ENCODE results near the gene GPM6B. TPM values are rescaled to one million over a fixed set of nuclear protein-coding genes. Genes with fewer than 3 reads are reported as not detected.

The GPM6B gene, protein sequence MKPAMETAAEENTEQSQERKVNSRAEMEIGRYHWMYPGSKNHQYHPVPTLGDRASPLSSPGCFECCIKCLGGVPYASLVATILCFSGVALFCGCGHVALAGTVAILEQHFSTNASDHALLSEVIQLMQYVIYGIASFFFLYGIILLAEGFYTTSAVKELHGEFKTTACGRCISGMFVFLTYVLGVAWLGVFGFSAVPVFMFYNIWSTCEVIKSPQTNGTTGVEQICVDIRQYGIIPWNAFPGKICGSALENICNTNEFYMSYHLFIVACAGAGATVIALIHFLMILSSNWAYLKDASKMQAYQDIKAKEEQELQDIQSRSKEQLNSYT
- total RNA-seq (2014; rRNA removed; shearing (Covaris generic)): 92.2 and 95.4 TPM in 2 replicates
- 76.4 and 82.6 TPM in 2 replicates for polyA plus RNA-seq (2016; fragmentation: Nextera tagmentation; extraction: Ambion mirVana)
- long read RNA-seq, transcript GPM6B-205 (7 exons, 3,957 nt): major isoform, 54 of 74 reads
- long read RNA-seq, partial matches to known transcripts: 3 of 74 reads
- long read RNA-seq, other reads (novel, unspliced or antisense): 16 of 74 reads

DNA sequence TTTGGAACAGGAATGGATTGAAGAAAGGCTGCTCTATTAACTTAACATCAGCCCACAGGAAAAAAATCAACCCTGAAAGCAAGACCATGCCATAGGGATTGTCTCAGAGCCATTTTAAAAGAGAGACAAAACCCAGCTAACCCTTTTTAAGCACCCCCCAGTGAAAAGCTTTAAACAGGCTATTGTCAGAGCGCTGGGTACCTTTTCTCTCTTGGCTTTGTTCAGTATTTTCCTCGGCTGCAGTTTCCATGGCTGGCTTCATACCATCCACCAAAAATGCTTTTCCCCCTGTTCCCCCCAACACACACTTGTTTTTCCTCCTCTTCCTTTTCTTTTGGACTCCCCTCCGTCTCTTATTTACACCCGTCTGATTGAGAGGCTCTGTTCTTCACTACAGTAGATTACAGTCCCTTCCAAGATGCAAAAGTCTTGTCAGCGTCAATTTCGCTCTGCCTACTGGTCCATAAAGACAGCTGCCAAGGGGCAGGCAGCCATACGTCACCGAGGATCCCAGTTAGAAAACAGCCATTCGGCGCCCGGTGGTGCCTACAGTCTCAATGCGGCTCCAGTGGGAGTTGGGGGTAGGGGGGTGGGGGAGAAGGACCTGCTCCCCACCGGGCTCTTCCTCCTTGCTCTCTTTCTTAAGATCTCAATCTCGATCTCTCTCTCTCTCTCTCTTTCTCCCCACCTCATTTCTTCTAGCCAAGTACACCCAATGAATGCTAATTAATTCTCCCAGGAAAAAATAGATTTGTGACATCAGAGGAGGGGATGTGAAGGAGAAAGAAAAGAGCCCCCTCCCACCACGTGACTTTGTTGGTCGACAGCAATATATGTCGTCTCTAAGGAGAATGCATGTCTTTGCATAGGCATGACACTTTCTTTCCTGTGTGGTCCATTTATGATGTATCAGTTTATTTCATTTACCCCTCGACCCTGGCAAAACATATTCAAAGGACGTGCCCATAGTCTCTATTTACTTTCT is at the start of gene GPM6B:
GPM6B (minus strand) TSS at position 451 of the 985 bp plus-strand sequence; CDS start at position 262, 189 bp downstream.
- Histone ChIP-seq H2AFZ (no peak within 1 kb of the TSS), H4K20me1 (replicated peaks; ENCODE audit: insufficient read depth) (no peaks in the 10 kb centered on the region), H3K4me3 (no peak within 1 kb of the TSS), H3K79me2 (replicated peaks; ENCODE audit: insufficient read depth) (peaks cover 26% of the 10 kb centered on the region), H3K9me2 (ENCODE audit: insufficient read depth) (no peaks in the 10 kb centered on the region), H3K4me1 (ENCODE audit: insufficient read depth) (peaks cover 38% of the 10 kb centered on the region), H3K27ac (ENCODE audit: low read depth) (peak within 1 kb of the TSS; percentile 74; the same call in 1 of the 2 replicates), H3K27me3 (ENCODE audit: insufficient read depth) (no peaks in the 10 kb centered on the region), H3K4me2 (peak within 1 kb of the TSS; percentile 58), H3K36me3 (ENCODE audit: insufficient read depth) (no peaks in the 10 kb centered on the region), H3F3A (replicated peaks; ENCODE audit: low read depth) (no peaks in the 10 kb centered on the region)
- Mint-ChIP-seq H3K4me3 (peak within 1 kb of the TSS; percentile 58), H3K36me3 (ENCODE audit: low read depth) (peaks cover 3% of the 10 kb centered on the region; the same call in 1 of the 3 replicates), H3K27ac (peak within 1 kb of the TSS; percentile 80), H3K4me1 (peaks cover 43% of the 10 kb centered on the region), H3K9me3 (no peaks in the 10 kb centered on the region), H3K27me3 (ENCODE audit: insufficient read depth, low read depth, poor library complexity) (no peaks in the 10 kb centered on the region)
- ATAC-seq: peak; percentile 86
- peak; percentile 21 for DNase-seq (ENCODE audit: low spot score)
- TF ChIP-seq EZH2 (IDR thresholded peaks at IDR 0.05; ENCODE audit: low read depth, unreplicated experiment) (no peak), STAT1 (IDR thresholded peaks at IDR 0.05; ENCODE audit: unreplicated experiment) (no peak), NANOG (IDR thresholded peaks at IDR 0.05; ENCODE audit: borderline replicate concordance) (no peak), ZNF114 (CRISPR knock-in tag; IDR thresholded peaks at IDR 0.05) (no peak), EZH2phosphoT487 (IDR thresholded peaks at IDR 0.05; ENCODE audit: unreplicated experiment) (no peak), CREB1 (CRISPR knock-in tag; IDR thresholded peaks at IDR 0.05; ENCODE audit: low read depth) (no peak), ZNF331 (CRISPR knock-in tag; IDR thresholded peaks at IDR 0.05; ENCODE audit: low read depth) (no peak), JUNB (IDR thresholded peaks at IDR 0.05; ENCODE audit: unreplicated experiment) (no peak)
- TF ChIP-seq, protein P1, sequence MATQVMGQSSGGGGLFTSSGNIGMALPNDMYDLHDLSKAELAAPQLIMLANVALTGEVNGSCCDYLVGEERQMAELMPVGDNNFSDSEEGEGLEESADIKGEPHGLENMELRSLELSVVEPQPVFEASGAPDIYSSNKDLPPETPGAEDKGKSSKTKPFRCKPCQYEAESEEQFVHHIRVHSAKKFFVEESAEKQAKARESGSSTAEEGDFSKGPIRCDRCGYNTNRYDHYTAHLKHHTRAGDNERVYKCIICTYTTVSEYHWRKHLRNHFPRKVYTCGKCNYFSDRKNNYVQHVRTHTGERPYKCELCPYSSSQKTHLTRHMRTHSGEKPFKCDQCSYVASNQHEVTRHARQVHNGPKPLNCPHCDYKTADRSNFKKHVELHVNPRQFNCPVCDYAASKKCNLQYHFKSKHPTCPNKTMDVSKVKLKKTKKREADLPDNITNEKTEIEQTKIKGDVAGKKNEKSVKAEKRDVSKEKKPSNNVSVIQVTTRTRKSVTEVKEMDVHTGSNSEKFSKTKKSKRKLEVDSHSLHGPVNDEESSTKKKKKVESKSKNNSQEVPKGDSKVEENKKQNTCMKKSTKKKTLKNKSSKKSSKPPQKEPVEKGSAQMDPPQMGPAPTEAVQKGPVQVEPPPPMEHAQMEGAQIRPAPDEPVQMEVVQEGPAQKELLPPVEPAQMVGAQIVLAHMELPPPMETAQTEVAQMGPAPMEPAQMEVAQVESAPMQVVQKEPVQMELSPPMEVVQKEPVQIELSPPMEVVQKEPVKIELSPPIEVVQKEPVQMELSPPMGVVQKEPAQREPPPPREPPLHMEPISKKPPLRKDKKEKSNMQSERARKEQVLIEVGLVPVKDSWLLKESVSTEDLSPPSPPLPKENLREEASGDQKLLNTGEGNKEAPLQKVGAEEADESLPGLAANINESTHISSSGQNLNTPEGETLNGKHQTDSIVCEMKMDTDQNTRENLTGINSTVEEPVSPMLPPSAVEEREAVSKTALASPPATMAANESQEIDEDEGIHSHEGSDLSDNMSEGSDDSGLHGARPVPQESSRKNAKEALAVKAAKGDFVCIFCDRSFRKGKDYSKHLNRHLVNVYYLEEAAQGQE (IDR thresholded peaks at IDR 0.05; ENCODE audit: unreplicated experiment): no peak
- TF ChIP-seq, protein P2, sequence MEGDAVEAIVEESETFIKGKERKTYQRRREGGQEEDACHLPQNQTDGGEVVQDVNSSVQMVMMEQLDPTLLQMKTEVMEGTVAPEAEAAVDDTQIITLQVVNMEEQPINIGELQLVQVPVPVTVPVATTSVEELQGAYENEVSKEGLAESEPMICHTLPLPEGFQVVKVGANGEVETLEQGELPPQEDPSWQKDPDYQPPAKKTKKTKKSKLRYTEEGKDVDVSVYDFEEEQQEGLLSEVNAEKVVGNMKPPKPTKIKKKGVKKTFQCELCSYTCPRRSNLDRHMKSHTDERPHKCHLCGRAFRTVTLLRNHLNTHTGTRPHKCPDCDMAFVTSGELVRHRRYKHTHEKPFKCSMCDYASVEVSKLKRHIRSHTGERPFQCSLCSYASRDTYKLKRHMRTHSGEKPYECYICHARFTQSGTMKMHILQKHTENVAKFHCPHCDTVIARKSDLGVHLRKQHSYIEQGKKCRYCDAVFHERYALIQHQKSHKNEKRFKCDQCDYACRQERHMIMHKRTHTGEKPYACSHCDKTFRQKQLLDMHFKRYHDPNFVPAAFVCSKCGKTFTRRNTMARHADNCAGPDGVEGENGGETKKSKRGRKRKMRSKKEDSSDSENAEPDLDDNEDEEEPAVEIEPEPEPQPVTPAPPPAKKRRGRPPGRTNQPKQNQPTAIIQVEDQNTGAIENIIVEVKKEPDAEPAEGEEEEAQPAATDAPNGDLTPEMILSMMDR (conservative IDR thresholded peaks at IDR 0.05; ENCODE audit: low read depth in 2 of 2): no peak
- TF ChIP-seq, protein P3, sequence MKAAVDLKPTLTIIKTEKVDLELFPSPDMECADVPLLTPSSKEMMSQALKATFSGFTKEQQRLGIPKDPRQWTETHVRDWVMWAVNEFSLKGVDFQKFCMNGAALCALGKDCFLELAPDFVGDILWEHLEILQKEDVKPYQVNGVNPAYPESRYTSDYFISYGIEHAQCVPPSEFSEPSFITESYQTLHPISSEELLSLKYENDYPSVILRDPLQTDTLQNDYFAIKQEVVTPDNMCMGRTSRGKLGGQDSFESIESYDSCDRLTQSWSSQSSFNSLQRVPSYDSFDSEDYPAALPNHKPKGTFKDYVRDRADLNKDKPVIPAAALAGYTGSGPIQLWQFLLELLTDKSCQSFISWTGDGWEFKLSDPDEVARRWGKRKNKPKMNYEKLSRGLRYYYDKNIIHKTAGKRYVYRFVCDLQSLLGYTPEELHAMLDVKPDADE (IDR thresholded peaks at IDR 0.05): no peak

Measured in GM23338 (cell line).